ENCODE measurements around the gene WDR91.

DNA sequence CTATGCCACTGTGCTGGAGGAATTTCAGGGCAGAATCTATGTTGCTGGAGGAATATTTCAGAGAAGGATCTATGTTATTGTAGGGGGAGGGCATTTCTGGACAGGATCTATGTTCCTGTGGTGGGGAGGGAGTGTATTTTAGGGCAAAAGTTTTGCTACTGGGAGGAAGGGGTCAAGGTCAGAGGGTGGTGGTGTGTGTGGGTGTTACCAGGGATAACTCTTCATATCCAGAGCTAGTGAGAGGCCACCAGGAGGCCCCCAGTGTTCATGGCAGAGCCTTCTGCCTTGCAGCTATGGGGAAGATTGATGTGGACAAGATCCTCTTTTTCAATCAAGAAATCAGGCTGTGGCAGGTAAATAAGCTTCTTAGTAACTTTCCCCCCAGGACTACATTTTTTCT, 20.4 kb upstream of the WDR91 start:
- TF ChIP-seq, protein P1, sequence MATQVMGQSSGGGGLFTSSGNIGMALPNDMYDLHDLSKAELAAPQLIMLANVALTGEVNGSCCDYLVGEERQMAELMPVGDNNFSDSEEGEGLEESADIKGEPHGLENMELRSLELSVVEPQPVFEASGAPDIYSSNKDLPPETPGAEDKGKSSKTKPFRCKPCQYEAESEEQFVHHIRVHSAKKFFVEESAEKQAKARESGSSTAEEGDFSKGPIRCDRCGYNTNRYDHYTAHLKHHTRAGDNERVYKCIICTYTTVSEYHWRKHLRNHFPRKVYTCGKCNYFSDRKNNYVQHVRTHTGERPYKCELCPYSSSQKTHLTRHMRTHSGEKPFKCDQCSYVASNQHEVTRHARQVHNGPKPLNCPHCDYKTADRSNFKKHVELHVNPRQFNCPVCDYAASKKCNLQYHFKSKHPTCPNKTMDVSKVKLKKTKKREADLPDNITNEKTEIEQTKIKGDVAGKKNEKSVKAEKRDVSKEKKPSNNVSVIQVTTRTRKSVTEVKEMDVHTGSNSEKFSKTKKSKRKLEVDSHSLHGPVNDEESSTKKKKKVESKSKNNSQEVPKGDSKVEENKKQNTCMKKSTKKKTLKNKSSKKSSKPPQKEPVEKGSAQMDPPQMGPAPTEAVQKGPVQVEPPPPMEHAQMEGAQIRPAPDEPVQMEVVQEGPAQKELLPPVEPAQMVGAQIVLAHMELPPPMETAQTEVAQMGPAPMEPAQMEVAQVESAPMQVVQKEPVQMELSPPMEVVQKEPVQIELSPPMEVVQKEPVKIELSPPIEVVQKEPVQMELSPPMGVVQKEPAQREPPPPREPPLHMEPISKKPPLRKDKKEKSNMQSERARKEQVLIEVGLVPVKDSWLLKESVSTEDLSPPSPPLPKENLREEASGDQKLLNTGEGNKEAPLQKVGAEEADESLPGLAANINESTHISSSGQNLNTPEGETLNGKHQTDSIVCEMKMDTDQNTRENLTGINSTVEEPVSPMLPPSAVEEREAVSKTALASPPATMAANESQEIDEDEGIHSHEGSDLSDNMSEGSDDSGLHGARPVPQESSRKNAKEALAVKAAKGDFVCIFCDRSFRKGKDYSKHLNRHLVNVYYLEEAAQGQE (IDR thresholded peaks at IDR 0.05; ENCODE audit: low read depth) = no peak
- TF ChIP-seq, protein P2, sequence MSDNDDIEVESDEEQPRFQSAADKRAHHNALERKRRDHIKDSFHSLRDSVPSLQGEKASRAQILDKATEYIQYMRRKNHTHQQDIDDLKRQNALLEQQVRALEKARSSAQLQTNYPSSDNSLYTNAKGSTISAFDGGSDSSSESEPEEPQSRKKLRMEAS (IDR thresholded peaks at IDR 0.05) = no peak
